HG03565 (cell line): ENCODE data around the gene WRAP53.

ENCODE experiments used
- ATAC-seq: cut with Tn5 transposase; IDR thresholded peaks from one replicate; pipeline ENCODE4 v1.9.1; 2021; ENCODE audit warnings: mild to moderate bottlenecking, moderate library complexity; ENCODE audit not compliant: unreplicated experiment

WRAP53 gene

DNA sequence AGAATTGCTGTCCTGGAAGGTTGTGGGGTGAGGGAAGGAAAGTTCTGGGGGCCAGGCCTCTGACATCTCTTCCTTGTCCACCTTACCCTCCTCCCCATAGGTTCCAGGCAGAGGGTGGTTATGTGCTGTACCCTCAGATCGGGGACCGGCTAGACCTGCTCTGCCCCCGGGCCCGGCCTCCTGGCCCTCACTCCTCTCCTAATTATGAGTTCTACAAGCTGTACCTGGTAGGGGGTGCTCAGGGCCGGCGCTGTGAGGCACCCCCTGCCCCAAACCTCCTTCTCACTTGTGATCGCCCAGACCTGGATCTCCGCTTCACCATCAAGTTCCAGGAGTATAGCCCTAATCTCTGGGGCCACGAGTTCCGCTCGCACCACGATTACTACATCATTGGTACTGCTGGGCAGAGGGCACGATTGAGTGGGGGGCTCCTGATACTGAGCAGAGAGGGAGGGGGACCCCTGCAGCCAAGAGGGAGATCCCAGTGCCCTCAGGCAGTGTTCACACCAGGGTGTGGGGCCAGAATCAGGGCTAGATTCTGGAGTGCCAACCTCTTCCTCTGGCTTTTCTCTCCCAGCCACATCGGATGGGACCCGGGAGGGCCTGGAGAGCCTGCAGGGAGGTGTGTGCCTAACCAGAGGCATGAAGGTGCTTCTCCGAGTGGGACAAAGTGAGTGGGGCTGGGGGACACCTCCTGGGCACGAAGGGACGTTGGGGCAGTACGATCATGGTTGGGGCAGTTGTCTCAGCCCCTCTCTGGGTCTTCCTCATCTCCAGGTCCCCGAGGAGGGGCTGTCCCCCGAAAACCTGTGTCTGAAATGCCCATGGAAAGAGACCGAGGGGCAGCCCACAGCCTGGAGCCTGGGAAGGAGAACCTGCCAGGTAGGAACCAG lies 19.8 kb downstream of the WRAP53 start:
- no peak for ATAC-seq

DNA sequence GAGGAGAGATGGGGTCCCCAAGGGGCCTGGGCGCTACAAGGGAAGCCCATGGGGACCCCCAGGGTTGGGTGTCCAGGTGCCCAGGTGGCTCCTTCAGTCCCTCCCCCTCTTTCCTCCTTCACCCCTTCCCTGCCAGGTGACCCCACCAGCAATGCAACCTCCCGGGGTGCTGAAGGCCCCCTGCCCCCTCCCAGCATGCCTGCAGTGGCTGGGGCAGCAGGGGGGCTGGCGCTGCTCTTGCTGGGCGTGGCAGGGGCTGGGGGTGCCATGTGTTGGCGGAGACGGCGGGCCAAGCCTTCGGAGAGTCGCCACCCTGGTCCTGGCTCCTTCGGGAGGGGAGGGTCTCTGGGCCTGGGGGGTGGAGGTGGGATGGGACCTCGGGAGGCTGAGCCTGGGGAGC lies 20.8 kb downstream of the WRAP53 start:
- no peak for ATAC-seq

- ATAC-seq = no peak
These were observed 22.0 kb downstream of the WRAP53 start for GRCh38 chr17:7710301-7710700.

- no peak for ATAC-seq
These were observed 22.9 kb downstream of the WRAP53 start for GRCh38 chr17:7711051-7711755.

DNA sequence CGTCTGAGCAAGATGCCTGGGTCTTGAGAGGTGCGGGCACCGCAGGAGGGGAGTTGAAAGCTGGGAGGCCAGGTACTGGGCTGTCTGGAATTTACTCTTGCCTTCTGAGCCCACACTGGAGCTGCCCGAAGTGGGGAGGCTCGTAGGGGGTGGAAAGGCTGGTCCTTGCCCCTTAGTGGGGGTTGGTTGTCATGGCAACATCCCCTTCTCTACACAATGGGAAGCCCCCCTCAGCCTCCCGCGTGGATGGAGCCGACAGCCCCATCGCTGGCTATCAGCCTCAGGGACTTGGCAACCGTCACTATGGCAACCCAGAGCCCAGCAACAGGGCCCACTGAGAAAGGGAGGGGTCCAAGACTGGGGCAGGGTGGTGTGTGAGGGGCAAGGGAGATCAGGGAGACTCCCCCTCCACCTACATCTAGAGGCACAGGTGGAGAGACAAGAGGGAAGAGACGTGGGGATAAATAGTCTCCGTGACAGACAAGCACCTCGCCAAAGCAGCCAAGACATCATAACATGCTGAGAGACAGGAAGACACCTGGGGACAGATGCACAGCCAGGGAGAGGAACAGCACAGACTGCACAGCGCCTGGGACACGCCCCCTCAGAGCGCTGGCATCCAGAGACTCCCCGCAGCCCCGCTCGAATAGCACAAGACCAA lies 24.0 kb downstream of the WRAP53 start:
- no peak for ATAC-seq

GRCh38 chr17:7713782-7714181 lies 25.5 kb downstream of the WRAP53 start:
- no peak for ATAC-seq

GRCh38 chr17:7714721-7715594 lies 26.7 kb downstream of the WRAP53 start:
- no peak for ATAC-seq

DNA sequence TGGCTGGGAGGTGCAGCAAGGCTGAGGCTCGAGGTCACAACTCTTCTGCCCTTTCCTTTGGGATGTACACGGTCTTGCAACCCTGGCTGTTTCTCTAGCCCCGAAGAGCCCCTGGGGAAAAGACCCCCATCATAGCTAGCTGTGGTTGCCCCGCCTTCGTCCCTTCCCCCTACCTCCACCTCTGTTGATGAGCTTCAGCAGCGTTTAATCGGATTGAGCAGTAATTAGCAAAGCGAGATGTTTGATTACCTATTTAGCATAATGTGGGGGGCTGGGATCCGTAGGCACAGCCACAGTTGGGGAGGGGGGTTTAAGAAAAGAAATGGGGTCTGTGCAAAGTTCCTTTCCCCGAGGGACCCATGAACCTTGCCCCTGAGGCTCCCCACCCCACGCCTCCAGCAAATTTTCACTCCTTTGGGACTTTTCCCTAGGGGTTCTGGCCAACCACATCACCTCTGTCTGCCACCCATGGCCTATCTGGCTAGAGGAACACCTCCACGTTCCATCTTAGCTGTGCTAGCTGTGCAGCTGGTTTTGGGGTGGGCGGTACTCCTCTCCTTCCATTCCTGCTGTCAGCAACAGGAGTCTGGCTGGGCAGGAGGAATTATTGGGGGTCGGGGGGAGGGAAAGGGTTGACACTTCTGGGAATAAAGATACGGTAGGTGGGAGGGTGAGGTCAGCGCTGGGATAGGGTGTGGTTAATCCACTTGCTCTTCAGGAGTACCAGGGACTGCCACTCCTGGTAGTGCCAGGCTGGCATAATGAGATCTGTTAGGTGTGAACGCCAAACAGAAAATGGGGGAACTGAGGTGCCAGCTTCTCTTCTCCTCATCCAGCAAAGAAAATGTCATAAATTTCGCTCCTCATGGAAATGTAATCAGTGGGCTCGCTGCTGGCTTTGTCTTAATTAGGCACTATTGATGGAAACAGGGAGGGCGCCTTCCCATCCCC lies 27.9 kb downstream of the WRAP53 start:
- ATAC-seq = no peak

DNA sequence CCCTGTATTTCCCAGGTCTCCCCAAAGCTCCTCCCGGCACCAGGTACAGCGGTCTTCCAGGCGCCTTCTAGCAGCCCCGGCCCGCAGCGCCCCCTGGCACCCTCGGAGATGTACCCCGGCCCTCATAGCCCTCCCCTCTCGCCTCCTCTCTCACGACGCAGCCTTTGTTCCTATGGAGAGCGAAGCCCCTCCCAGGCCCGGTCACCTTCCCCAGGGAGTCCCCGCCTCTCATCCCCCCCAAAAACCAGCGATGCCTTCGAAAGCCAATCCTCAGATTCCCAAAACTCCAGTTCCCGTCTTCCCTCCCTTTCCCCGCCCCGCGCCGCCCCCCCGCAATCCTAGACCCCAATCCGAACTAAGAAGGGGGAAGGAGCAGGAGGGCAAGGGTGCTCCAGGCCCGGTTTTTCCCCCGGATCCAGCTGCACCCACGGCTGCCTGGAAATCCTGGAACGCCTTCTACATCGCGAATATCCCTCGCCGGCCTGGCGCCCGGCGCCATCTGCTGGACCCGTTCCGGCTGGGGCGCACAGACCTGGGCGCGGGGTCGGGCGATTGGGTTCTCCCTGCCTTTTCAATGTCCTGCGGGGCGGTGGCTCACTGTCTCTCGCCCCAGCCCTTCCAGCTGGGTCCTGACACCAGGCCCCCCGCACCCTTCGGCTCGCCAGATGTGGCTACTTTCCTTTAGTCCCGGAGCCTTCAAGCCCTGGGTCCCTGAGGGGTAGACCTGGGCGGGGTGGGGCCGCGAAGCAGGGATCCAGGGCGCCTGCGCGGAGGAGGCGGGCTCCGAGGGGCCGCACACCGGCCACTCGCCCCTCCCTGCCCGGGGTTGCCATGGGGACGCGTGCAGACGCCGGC lies 28.9 kb downstream of the WRAP53 start, which contains the start of gene DNAH2:
TSS of gene DNAH2 (plus strand) at position 844 of the 855 bp plus-strand sequence. CDS start 1,991 bp downstream, outside the sequence.
- no peak for ATAC-seq

- ATAC-seq = no peak
These were observed 29.6 kb downstream of the WRAP53 start for GRCh38 chr17:7717756-7718350.

DNA sequence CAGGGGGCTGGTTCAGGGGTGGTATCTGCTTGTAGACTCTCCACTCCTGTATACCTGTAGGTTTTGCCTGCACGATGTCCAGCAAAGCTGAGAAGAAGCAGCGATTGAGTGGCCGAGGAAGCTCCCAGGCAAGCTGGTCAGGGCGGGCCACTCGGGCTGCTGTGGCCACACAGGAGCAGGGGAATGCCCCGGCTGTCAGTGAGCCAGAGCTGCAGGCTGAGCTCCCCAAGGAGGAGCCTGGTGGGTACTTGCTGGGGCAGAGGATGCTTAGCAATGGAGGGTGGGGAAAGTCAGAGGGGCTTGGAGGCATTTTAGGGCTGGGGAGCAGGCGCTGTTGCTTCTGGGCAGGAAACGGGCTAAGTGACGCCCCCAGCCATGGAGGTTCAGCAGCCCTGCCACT lies 31.4 kb downstream of the WRAP53 start:
- no peak for ATAC-seq

DNA sequence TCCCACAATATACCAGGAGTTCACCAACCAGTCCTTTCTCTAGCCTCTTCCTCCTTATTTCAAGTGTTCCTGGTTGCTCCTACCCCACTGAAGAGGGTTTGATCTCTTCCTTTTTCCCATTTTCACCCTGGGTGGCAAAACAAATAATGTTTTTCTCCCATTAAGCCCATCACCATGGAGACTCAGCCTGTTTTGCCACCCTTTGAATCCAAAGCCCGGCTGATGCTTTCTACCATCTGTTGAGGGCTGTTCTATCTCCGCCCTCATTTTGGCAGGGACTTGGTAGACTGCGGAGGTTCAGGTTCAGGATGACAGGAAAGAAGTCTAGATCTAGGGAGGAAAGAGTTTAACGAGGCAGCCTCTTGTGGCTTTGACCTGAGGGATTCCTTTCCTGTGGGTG lies 31.8 kb downstream of the WRAP53 start:
- ATAC-seq = no peak

- no peak for ATAC-seq
These were observed 33.3 kb downstream of the WRAP53 start for GRCh38 chr17:7721612-7722011.

GRCh38 chr17:7727886-7728285 lies 39.6 kb downstream of the WRAP53 start:
- no peak for ATAC-seq

DNA sequence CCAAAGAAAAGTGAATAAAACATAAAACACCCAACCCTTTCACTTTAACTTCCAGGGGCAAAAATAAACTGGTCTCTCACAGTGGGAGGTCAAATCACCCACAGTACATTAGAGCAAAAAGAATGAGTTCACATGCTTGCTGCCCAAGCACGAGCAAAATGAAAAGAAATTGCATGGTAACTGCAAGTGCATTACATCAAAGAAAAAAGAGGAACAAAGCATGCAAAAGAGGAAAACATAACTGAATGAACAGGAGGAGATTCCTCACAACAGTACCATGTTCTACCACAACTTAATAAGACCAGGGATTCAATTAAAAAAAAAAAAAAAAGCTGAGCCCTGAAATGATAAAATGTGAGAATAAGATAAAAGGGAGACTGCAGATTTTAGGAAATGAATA lies 41.5 kb downstream of the WRAP53 start:
- ATAC-seq = no peak

DNA sequence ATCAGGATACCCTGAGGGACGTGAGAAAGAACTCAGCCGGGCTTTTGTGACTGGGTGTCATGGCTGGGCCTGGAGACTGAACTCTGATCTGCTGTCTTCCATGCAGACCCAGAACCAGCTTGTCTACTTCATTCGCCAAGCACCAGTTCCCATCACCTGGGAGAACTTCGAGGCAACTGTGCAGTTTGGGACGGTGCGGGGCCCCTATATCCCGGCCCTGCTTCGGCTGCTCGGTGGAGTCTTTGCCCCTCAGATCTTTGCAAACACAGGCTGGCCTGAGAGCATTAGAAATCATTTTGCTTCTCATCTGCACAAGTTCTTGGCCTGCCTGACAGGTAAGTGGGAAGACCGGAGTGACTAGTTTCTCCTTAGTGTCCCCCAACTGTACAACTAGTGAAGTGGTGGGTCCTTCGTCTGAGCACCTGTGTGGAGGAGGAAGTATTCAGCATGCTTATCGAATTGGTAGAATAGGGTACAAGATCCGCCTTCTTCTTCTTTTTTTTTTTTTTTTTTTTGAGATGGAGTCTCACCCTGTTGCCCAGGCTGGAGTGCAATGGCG lies 44.8 kb downstream of the WRAP53 start:
- no peak for ATAC-seq

- ATAC-seq = no peak
These were observed 49.3 kb downstream of the WRAP53 start for GRCh38 chr17:7737601-7738000.

DNA sequence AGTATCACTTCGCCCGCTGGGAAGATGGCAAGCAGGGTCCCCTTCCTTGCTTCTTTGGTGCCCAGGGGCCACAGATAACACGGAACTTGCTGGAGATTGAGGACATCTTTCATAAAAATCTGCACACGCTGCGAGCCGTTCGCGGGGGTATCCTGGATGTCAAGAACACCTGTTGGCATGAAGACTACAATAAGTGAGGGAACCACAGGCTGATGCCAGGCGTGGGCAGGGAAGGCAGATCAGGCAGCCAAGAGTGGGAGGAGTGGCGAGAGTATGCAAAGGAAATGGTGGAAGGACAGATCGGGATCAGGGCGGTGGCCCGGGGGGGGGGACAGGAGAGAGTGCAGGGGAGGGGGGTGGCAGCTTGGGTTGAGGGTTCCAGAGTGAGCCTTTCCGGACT lies 51.5 kb downstream of the WRAP53 start:
- no peak for ATAC-seq
